Activated T-cell treated with anti-CD3 and anti-CD28 coated beads for 1 hour (primary cell): Measurements from ENCODE around the gene CADPS2.

ENCODE experiments used
- DNase-seq: peaks from one replicate; pipeline ENCODE4 v3.0.0-alpha.2; 2020; ENCODE audit warnings: low read depth

Gene CADPS2

GRCh38 chr7:122886357-122887081 lies at the start of gene CADPS2:
Gene CADPS2, minus strand, starts transcription at chr7:122886460. Its CDS starts 123 bp downstream, at chr7:122886337.
- DNase-seq = no peak

GRCh38 chr7:122935620-122936019 lies 49.4 kb upstream of the CADPS2 start:
- DNase-seq = no peak

GRCh38 chr7:122919643-122920181 lies 33.5 kb upstream of the CADPS2 start:
- no peak for DNase-seq

GRCh38 chr7:122914812-122915211 lies 28.6 kb upstream of the CADPS2 start:
- DNase-seq = no peak

GRCh38 chr7:122913608-122914007 lies 27.3 kb upstream of the CADPS2 start:
- no peak for DNase-seq

- DNase-seq = no peak
Observed at GRCh38 chr7:122902751-122903495, 16.7 kb upstream of the CADPS2 start.

GRCh38 chr7:122901250-122901649 lies 15.0 kb upstream of the CADPS2 start:
- DNase-seq = no peak

- DNase-seq = no peak
Observed at GRCh38 chr7:122896509-122896908, 10.2 kb upstream of the CADPS2 start.

GRCh38 chr7:122893486-122893885 lies 7.2 kb upstream of the CADPS2 start:
- no peak for DNase-seq

- no peak for DNase-seq
Observed at GRCh38 chr7:122889116-122889515, 2.9 kb upstream of the CADPS2 start.

- DNase-seq = no peak
Observed at GRCh38 chr7:122887848-122888247, 1.6 kb upstream of the CADPS2 start.

GRCh38 chr7:122887198-122887597 lies 938 bp upstream of the CADPS2 start:
- no peak for DNase-seq

- no peak for DNase-seq
Observed at GRCh38 chr7:122885583-122886356, 490 bp downstream of the CADPS2 start.

- no peak for DNase-seq
Observed at GRCh38 chr7:122884186-122884585, 2.1 kb downstream of the CADPS2 start.

GRCh38 chr7:122883049-122883680 lies 3.1 kb downstream of the CADPS2 start:
- DNase-seq = no peak

GRCh38 chr7:122881324-122881723 lies 4.9 kb downstream of the CADPS2 start:
- DNase-seq = no peak

- no peak for DNase-seq
Observed at GRCh38 chr7:122869260-122869659, 17.0 kb downstream of the CADPS2 start.

- DNase-seq = no peak
Observed at GRCh38 chr7:122867471-122867980, 18.7 kb downstream of the CADPS2 start.

GRCh38 chr7:122864838-122865237 lies 21.4 kb downstream of the CADPS2 start:
- DNase-seq = no peak

- DNase-seq = no peak
Observed at GRCh38 chr7:122864016-122864415, 22.2 kb downstream of the CADPS2 start.

GRCh38 chr7:122858320-122858719 lies 27.9 kb downstream of the CADPS2 start:
- no peak for DNase-seq

- DNase-seq = no peak
Observed at GRCh38 chr7:122850528-122850927, 35.7 kb downstream of the CADPS2 start.
